Cardiac fibroblast (primary cell): Measurements from ENCODE around the gene DIP2C.

Experiments
- DNase-seq, 2 donors: peaks; one replicate each; pipeline versions ENCODE4 v3.0.0 to v3.0.0-alpha.2; 2010; ENCODE audit warnings: low read depth in 2 of 2
- H3K4me3 ChIP-seq, 2 donors: replicated peaks in 1 of 2; 1 replicate in 1 of 2; 2 replicates in 1 of 2; pipeline ENCODE4 v1.5.1; 2011; ENCODE audit warnings: low read depth in 2 of 2, low read length in 2 of 2, mild to moderate bottlenecking in 2 of 2, moderate library complexity in 1 of 2
- CTCF ChIP-seq: IDR thresholded peaks from one replicate; pipeline ENCODE4 v1.5.1; 2011; ENCODE audit warnings: low read depth, mild to moderate bottlenecking, low read length, inconsistent platforms

DIP2C gene

DNA sequence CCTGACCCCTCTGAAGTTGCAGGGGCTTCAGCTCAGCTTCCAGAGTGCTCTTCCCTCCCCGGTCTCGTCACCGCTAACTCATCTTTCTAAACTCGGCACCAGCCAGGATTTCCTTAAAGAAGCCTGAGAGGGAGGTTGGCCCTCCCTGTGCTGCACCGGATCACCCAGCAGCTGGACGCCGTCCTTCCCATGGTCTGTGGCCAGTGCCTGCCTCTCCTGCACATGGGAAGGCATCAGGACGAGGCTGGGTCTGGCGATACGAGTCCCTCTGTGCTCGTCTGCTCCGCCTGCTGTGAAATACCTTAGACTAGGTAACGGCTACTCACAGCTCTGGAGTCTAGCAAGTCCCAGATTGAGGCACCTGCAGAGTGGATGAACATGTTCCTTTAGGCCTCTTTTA, 375.1 kb downstream of the DIP2C start:
- no peak for DNase-seq
- no peak overlapping the region for H3K4me3 ChIP-seq
- no peak for TF ChIP-seq CTCF

GRCh38 chr10:311901-312665, 377.4 kb downstream of the DIP2C start:
- TF ChIP-seq CTCF = no peak
- no peak for DNase-seq

DNA sequence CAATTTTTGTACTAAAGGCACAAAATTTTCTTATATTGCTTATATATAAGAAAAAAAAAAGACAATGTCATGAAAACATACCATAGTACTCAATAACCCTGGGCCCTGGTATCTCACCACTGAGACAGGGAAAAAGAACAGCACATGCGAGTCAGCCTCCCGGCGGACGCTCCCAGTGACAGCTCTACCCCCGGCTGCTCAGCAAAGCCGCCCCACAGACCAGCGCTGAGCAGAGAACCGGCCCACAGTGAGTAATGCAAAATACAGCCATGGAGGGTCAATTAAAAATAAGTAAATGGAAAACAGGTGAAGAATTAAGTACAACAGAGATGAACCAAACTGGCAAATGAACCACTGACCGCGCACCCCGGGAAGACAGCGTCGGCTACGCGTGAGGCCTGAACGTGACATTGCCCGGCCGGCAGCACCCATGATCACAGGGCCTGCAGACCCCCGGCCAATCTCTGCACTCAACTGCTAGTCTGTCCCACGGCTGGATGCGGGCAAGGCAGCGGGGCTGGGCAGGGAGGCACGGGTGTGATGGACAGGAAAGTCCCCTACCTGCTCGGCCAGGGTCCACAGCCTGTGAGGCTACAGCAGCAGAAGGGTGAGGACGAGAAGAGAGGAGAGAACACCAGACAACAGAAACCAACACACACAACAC, 378.4 kb downstream of the DIP2C start:
- no peak for TF ChIP-seq CTCF
- no peak overlapping the region for H3K4me3 ChIP-seq
- DNase-seq = peak; percentile 20 to 25

More at GRCh38 chr10:311901-312665, 377.4 kb downstream of the DIP2C start:
- no peak overlapping the region for H3K4me3 ChIP-seq

DNA sequence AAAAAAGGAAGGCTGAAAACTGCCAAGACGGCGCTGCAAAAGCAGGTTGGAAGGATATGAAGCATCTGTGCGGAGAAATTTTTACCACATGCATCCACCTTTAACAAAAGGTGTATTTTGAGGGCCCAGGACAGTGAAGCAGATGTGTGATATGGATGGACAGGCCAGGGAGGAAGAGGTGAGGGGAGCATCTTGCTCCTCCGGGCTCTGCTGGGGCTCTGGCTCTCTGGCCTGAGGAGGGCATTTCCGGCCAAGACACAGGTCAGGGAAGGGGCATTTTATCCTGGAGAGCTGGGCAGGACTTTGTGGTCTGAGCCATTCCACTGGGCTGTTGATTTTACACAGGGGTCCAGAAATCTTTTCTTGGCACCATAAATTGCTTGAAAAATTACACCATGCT, 379.1 kb downstream of the DIP2C start:
- no peak for TF ChIP-seq CTCF
- peak in 1 of 2 donors; percentile 41 for DNase-seq
- no peak overlapping the region for H3K4me3 ChIP-seq

GRCh38 chr10:308572-309085, 380.8 kb downstream of the DIP2C start:
- DNase-seq = no peak
- H3K4me3 ChIP-seq = no peak overlapping the region
- no peak for TF ChIP-seq CTCF

DNA sequence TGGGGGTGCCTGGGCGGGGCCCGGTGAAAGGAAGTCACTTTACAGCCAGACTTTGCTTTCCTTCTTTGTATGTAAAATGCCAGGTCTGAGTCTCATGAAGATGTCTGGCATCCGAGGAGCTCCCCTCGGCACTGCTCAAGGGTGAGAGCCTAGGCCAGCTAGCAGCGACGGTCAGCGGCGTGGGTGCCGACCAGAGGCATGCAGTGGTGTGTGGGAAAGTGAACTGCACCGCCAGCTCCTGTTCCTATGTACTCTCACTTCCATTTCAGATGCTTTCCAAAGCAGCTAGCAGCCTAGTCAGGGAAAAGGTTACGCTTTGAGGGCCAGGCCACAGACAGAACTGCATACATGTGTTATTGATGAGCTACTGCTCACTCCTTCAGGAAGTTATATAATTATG, 381.4 kb downstream of the DIP2C start:
- no peak overlapping the region for H3K4me3 ChIP-seq
- DNase-seq = no peak
- no peak for TF ChIP-seq CTCF
